NCI-H226 (cell line): ENCODE data around the gene GLTPD2.

ENCODE experiments used
- DNase-seq: peaks from one replicate; pipeline ENCODE4 v3.0.0-alpha.2; 2015

Gene GLTPD2

DNA sequence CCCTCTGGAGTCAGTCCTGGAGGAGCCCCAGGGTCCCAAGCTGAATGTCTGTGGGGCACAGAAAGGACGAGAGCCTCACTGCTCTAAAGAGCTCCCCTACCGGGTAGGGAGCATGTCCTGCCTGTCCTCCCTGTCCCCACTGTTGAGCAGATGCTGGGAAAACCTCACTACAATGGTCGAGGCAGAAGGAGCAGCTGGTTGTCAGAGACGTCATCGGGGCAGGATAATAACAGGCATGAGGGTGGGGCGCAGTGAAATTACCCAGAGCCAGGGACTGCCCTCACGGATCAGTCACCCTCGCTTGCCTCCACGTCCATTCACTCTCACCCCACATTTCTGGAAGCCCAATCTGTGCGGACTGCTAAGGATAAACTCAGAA lies 16.5 kb upstream of the GLTPD2 start:
- no peak for DNase-seq

DNA sequence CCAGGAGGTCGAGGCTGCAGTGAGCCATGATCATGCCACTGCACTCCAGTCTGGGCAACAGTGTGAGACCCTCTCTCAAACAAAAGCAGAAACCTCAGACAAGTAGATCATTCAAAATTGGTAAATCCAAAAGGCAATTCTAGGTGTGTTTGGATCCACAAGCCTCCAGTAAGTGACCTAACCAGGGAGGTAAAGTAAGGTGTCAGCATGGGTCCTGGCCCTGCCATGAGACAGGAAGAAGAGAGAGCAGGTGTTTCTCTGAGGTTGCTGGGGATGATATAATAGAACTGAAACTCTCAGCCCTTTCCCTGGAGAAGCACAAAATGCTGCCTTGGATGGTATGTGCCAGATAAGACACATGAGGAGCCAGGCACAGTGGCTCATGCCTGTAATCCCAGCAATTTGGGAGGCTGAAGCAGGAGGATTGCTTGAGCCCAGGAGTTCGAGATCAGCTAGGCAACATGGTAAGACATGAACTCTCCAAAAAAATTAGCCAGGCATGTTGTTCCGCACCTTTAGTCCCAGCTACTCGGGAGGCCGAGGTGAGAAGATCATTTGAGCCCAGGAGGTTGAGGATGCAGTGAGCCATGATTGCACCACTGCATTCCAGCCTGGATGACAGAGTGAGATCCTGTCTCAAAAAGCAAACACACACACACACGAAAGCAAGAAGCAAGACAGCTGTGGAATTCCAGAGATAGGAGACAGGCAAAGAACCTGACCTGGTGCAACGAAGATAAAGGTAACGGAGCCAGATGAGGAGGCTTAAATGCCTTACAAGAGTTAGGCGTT lies 10.6 kb upstream of the GLTPD2 start:
- peak; percentile 61 for DNase-seq

DNA sequence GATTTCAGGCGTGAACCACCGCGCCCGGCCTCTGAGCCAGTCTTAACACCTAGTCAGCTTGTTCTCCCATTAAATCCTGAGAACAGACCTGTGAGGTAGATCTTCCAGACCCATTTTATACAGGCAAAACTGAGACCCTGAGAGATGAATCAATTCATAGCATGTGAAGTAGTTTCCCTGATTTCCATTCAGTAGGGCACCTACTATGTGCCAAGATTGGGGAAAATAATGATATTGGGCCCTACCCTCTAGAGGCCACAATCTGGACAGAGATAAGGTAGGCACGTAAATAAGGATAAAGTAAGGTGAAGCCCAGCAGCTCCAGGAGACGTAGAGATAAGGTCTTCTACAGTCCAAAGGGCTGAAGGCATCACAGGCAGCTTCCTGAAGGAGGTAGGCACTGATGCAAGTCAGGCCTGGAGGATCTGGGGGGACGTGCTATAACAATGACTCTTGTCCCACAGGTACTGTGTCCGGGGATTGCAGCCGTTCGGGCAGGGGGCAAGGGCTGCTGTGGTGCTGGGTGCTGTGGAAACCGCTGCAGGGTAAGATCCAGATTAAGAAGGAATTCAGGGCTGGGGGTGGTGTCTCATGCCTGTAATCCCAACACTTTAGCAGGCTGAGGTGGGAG lies 8.3 kb upstream of the GLTPD2 start:
- DNase-seq: no peak

DNA sequence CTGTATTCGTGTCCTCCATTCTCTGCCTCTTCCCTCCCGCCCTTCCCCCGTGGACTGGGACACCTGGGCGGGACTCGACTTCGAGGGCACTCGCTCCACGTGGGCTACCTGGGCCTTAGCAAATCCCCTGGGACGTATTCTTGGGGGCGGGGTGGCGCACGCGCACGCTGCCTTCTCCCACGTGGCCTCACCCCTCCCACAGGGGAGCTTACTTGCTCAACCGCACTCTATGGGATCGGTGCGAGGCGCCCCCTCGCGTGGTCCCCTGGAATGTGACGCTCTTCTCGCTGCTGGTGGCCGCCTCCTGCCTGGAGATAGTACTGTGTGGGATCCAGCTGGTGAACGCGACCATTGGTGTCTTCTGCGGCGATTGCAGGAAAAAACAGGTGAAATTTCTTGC lies 6.1 kb upstream of the GLTPD2 start:
- no peak for DNase-seq

DNA sequence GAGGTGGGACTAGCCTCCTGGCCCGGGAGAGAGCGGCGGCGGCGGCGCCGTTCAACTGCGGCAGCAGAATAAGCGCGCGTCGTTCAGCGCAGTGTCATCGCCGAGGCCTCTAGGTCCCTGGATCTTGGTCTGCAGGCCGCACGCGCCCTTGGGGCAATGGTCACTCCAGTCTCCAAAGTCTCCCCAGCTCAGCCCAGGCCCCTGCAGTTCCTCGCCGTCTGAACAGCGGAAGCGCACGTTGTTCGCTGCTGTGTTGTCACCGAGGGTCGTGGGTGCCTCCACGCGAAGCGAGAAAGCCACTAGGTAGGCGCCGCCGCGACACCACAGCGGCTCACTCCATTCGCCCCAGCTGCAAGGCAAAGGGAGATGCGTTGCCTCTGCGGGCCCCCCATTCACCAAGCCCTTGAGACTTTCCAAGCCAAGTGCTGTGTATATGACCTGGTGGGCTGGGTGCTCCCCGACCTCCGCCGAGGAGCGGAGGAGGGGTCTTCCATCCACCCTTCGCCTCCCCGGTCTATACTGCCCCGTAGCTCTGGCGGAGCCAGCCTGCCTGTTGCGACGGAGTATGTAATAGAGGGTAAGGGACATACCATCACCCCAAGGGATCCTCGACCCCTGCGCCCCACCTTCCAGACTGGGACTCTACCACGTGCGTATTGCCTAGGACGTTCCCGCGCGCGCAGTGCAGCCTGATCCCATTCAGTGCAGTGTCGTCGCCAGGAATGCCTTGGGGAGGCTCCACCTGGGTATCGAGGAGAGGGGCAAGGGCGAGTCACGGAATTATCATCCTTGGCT lies 3.3 kb upstream of the GLTPD2 start:
- DNase-seq: no peak

DNA sequence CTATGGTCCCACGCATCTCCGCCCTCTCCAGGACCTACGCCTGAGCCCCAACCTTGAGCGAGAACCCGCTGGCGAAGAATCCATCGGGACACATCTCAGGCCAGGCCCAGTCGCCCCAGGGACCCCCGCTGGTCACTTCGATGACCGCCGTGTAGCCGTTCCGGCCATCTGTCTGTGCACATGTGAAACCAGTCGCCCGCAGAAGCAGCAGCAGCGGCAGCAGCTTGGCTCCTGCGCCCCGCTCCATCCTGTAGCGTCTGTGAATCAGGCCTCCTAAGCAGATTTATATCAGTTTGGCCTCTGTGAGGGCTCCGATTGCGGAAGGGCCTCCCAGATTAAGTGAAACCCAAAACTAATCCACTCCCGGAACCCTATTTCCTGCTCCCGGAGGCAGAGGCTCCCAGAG lies 2.7 kb upstream of the GLTPD2 start, which contains the start of gene VMO1:
TSS of gene VMO1 (minus strand) at position 259 of the 406 bp plus-strand sequence. CDS start at position 247, 12 bp downstream.
- no peak for DNase-seq

DNA sequence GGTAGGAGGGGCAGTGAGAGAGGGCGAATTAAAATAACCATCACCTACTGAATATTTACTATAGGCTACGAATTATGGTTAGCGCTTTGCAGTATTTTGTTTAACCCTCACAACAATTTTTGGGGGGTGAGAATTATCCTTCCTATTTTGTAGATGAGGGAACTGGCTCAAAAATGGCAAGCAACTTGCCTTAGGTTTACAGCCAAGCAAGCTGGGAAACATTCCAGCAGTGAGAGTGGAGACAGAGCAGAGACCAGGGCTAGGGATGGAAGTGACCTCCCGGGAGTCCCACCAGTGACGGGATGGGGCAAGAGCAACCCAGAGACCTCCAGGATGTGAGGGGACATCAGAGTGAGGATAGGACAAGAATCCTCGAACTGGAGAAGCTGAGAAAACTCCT lies 2.2 kb upstream of the GLTPD2 start:
- DNase-seq: no peak

DNA sequence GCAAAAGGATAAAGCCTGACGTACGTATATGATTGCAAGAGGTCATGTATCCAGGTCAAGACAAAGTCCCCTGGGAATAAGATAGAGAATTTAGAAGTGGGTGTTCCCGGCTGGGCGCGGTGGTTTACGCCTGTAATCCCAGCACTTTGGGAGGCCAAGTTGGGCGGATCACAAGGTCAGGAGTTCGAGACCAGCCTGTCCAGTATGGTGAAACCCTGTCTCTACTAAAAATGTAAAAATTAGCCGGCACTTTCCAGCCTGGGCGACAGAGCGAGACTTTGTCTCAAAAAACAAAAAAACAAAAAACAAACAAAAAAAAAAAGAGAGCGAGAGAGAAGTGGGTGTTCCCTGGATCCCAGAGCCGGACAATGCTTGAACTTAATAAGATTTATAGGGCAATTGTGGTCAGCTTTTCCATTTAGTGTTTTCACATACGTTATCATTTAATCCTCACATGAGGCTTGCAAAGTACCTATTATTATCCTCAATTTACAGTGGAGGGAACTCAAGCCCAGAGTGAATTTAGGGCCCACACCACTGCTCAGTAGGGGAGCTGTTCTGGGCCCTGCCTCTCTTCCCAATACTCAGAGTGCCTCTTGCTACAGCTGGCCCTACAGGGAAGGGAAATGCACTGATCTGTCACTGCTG lies 481 bp upstream of the GLTPD2 start:
- no peak for DNase-seq

DNA sequence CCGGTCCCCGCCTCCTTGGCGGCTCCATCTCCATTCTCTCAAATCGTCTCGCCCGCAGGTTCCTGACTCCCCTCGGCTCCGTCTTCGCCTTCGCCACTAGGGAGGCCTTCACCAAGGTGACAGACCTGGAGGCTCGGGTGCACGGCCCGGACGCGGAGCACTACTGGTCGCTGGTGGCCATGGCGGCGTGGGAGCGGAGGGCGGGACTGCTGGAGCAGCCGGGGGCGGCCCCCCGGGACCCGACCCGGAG lies 862 bp downstream of the GLTPD2 start:
- DNase-seq: no peak

DNA sequence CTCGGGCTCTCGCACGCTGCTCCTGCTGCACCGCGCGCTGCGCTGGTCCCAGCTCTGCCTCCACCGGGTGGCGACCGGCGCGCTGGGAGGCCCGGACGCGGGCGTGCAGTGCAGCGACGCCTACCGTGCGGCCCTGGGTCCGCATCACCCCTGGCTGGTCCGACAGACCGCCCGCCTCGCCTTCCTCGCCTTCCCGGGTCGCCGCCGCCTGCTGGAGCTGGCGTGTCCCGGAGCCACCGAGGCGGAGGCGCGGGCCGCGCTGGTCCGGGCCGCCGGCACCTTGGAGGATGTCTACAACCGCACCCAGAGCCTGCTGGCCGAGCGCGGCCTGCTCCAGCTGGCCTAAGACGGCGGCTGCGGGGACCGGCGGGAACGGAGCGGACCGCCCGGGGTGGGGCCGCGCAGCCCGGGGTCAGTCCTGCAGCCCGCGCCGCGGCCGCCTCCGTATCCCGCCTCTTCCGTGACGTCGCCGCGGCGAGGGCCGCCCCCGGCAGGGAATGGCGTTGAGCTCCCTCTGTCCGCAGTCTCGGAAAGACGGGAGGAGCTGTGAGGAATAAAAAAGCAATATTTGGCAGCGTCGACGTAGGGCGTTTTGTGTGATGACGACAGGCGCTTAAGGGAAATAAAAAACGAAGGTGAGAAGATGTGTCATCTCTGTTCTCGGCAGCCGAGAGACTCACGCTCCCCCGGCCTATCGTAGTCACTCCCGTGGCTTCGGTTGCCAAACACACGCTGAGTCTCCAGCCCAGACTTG lies 1.4 kb downstream of the GLTPD2 start:
- peak; percentile 89 for DNase-seq

DNA sequence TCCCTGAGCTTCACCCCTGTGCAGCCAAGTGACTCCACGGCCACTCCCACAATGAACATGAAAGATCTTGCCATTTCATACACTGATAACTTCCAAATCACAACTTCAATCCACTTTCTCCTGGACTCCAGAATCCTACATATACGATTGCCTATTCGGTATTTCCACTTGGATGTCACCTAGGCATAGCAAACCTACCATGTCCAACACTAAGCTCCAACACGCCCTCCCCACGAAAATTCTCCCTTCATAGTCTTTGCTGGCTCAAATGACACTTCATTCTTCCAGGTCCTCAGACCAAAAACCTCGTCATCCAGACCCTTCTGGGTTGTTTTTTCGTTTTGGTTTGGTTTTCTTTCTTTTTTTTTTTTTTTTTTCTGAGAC lies 1.9 kb downstream of the GLTPD2 start:
- no peak for DNase-seq

DNA sequence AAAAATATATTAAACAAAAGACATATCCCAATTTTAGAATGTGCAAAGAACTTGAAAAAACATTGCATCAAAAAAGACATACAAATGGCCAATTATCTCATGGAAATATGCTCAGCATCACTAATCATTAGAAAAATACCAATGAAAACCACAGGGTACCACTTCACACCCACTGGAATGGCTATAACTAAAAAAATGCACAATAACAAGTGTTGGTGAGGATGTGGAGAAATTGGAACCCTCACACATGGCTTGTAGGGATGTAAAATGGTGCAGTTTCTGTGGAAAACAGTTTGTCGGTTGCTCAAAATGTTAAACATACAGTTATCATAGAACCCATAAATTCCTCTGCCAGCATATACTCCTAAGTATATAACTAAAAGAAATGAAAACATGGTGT lies 6.4 kb downstream of the GLTPD2 start:
- no peak for DNase-seq

DNA sequence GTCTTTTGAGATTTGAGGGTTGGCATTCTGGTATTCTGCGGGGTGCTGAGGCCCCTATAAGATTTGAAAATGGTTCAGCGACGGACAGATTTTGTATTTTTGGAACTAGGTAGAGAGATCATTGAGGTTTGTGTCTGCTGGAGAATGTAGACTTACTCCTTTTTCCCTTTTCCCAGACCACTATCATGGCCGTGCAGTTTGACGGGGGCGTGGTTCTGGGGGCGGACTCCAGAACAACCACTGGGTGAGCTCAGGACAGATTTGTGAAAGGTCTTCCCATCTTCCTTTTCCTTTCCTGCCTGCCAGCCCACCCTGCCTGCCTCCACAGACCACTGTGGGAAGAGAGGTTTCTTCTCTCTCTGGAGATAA lies 7.8 kb downstream of the GLTPD2 start:
- peak; percentile 55 for DNase-seq

DNA sequence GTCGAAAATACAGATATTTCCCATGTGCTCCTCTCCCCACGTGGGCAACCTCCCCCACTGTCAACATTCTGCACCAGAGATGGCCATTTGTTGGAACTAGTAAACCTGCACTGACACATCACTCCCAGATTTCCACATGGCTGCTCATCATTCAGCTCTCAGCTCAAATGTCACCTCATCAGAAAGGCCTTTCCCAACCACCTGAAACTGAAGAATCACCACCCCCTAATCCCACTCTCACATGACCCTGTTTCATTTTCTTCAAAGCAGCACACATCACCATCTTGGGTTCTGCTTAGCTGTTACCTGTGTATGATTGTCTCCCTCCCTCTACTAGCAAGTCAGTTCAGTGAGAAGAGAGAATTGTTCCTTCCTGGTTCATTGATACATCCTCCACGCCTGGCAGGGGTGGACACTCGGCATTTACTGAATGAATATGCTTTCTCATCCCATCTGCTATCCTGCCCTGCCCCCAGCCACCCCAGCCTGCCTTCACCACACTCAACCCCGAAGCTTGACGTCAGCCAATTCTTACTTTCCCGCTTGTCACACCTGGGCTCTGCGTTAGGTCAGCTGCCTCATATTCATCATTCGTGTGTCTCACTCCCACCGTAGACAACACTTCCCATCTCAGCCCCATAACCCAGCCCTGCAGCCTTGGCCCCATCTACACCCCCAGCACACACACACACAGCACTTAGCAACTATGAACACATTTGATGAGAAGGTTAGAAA lies 11.9 kb downstream of the GLTPD2 start:
- DNase-seq: no peak

DNA sequence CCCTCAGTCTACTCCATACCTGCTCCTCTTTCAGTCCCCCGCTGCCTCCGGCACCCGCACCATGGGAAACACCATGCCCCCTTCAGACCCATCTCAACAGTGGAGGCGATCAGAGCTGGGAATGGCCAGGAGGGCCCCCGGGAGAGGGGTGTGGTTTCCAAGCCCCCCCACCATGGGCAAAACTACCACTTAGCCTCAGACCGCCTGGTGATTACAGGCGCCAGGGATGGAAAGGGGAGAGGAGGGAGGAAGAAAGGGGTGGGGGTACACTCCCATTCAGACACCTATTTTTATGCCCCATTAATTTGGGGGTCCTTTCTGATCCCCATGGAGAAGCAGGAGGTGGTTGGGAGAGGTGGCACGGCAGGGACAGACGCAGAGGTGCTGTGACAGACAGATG lies 13.5 kb downstream of the GLTPD2 start, which contains the start of gene C17orf114:
TSS of gene C17orf114 (minus strand) at position 101 of the 400 bp plus-strand sequence.
- DNase-seq: no peak

DNA sequence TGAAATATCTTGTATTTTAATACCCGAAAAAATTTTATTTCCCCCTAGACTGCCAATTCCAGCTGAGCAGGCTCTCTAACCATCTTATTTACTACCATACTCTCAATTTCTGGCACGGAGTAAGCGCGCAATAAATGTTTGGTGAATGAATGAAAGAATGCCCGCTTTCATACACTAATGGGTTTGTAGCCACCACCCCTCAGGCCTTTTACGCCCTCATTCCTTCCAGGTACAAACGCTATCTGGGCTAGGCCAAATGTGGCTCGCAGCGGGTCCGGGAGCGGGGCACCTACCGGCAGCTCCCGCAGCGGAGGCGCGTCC lies 17.7 kb downstream of the GLTPD2 start:
- DNase-seq: no peak

DNA sequence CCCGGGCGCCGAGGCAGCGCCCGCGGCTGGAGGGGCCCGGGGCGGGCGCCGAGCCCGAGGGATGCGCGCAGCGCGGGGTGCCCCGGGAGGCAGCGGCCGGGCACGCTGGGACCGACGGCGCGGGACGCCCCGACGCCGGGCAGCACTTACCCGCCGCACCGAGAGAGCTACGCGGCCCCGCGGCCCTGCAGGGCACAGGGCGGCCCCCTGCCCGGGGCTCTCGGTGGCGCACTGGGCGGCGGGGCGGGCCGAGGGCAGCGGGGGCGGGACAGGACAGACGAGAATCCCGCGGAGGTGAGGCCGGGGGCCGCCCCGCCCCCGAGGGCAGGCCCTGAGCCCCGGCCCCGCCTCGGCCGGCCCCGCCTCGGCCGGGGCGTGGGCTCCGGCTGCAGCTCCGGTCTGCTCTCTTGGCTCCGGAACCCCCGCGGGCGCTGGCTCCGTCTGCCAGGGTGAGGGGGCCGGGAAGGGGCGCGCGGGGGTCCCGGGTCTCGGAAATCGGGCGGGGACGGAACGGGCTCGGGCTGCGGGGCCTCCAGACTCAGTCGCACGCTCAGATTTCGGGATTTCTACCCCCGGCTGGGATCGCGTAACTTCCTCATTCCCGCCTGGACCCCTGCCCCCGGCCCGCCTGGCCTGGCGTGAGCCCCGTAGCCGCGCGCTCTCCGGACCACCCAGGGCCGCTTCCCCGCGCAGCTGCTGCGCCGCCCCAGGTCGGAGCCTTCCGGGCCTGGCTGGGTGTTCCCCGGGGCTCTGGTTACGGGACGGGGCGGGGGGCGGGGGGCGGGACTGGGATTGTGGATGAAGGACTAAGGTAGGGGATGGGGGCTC lies 18.2 kb downstream of the GLTPD2 start, which contains the start of gene PLD2:
TSS of gene PLD2 (plus strand) at position 376 of the 828 bp plus-strand sequence. CDS start 621 bp downstream, outside the sequence.
- DNase-seq: peak; percentile 65

DNA sequence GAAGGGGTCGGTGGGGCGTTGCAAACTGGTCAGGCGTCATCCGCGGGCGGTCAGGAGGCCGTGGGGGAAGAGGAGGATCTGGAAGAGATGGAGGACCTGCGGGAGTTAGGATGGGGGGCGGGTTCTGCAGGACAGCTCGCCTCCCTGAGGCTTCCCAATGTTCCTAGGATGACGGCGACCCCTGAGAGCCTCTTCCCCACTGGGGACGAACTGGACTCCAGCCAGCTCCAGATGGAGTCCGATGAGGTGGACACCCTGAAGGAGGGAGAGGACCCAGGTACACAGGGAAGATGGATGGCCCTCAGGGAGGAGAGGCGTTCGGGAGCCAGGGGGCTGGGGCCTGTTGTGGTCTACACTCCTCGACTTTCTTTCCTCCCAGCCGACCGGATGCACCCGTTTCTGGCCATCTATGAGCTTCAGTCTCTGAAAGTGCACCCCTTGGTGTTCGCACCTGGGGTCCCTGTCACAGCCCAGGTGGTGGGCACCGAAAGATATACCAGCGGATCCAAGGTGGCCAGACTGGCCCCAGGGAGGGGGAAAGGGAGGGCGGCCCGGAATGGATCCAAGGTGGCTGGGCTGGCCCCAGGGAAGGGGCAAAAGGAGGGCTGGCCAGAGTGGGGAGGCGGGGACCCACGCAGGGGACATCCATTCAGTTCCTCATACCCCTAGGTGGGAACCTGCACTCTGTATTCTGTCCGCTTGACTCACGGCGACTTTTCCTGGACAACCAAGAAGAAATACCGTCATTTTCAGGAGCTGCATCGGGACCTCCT lies 19.0 kb downstream of the GLTPD2 start:
- DNase-seq: no peak

DNA sequence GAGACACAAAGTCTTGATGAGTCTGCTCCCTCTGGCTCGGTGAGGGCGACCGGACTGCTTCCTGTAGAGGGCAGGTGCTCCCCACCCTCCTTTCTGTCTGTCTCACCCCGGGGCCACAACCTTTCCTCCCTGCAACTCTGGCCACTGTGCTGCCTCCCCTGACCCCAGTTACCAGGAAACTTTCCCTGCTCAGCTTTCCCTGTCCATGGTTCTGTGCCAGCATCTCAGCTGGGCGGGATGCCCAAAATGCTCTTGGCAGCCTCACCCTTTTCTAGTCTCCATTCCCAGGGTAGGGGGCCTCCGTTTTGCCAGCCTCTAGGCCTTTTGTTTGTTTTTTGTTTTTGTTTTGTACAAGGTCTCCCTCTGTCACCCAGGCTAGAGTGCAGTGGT lies 19.6 kb downstream of the GLTPD2 start:
- DNase-seq: no peak

DNA sequence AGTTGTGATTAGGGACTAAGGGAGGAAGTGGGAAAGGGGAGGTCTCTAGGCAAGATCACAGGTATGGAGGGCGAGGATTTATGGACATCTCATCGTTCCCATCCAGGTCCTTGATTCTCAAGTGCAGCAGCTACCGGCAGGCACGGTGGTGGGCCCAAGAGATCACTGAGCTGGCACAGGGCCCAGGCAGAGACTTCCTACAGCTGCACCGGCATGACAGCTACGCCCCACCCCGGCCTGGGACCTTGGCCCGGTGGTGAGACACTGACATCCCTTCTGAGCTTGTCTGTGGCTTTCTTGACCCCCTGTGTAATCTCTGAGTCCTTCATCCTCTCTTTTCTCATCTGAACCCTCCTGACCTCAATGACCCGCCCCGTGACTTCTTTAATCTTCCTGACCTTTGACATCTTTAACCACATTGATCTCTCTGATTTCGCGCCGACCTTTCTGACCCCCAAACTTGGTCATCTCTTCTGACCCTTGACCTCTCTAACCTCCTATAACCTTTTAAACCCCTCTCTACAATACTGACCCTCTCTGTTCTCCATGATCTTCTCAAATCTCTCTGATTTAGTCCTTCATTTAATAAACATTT lies 22.0 kb downstream of the GLTPD2 start:
- DNase-seq: no peak
